ENCODE measurements around the gene NHSL1. TPM values are rescaled to one million over a fixed set of nuclear protein-coding genes. Genes with fewer than 3 reads are reported as not detected.

The NHSL1 gene
- total and polyA plus RNA-seq, 9 of the 15 experiments (the other 6 are each of a cell fraction or from before 2014, with no cell fraction given) = 0.09 to 0.20 TPM; not detected in 7

DNA sequence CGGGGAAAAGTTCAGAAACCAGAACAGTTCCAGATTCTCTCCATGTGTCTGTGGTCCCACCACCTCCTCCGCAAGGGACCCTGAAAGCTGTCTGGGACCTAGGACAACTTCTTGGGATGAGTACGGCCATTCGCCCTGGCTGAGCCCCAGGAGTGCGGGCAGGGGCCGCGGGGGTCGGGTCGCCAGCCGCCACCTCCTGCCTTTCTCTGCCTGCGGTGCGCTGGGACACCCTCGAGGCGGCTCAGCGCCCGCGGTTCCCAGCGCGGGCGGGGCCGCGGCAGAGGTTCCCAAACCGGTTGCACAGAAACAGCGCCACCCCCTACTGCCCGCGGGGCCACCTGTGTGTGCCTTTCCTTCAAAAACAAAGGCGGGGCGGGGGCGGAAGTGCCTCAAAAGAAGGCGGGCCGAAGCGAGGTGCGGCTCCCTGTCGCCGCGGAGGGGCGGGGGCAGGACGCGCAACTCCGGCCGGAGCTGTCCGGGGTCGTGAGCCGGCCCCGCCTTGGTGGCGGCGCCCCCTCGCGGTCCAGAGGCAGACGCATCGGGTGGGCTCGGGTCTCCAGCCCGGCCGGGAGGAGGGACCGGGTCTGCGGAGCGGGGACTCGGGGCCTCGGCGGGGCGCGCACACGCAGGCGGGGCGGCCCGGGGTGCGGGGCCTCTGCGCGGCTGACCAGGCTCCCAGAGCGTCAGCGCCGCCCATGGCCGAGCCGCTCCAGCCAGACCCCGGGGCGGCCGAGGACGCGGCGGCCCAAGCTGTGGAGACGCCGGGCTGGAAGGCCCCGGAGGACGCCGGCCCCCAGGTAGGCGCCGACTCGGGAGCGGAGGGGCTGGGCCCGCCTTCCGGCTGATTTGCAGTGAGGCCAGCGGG, 95.3 kb downstream of the NHSL1 start, which contains the start of gene HEBP2:
Gene HEBP2, plus strand, starts transcription at position 423 of the 865 bp plus-strand sequence. Its CDS starts 273 bp downstream, at position 696.
- H4K20me1 ChIP-seq (replicated peaks; ENCODE audit: control insufficient read depth, insufficient read depth, low read length) = no peaks in the 10 kb centered on the region
- H2AFZ ChIP-seq (ENCODE audit: low read depth, low read length) = peak within 1 kb of the TSS; percentile 99
- peak; percentile 96 to 98 (median 98) for DNase-seq (ENCODE audit: extremely low read depth in 1 of 4, low spot score in 3 of 4)
- H3K27ac ChIP-seq (ENCODE audit: extremely low read depth, low read depth, low read length) = peak within 1 kb of the TSS; percentile 87
- peak within 1 kb of the TSS; percentile 92 for H3K4me2 ChIP-seq (ENCODE audit: insufficient read depth, low read length)
- WGBS (ENCODE audit: insufficient coverage, low coverage, missing lambda C conversion rate) = 1% methylated on average over 82 of the region's 92 CpGs
- H3K27me3 ChIP-seq (ENCODE audit: control insufficient read depth in 2 of 2, insufficient read depth in 2 of 2, low read length in 2 of 2) = no peaks in the 10 kb centered on the region
- H3K4me3 ChIP-seq = peak within 1 kb of the TSS; percentile 58
- no peaks in the 10 kb centered on the region for H3K9me1 ChIP-seq (ENCODE audit: control insufficient read depth, insufficient read depth, low read length)
- intact Hi-C loops (cut with micrococcal nuclease) = loop anchor here (5.0 kb wide), 2 partner anchors 117 to 402 kb away; no protein-coding TSS in a partner anchor
- in situ Hi-C loops (cut with MboI) = no loop called here
- peak within 1 kb of the TSS; percentile 91 to 96 for H3K9ac ChIP-seq (ENCODE audit: insufficient read depth in 1 of 2, low read depth in 2 of 2, low read length in 2 of 2)
- BruUV-seq (replicated peaks) = no TSS peak
- no peaks in the 10 kb centered on the region for H3K9me3 ChIP-seq (replicated peaks; ENCODE audit: control insufficient read depth, insufficient read depth, low read depth, low read length)
- peaks cover 10 to 23% of the 10 kb centered on the region in 2 experiments for H3K4me1 ChIP-seq (replicated peaks in 1 of 2; ENCODE audit: control insufficient read depth in 2 of 2, insufficient read depth in 2 of 2, low read length in 2 of 2)
- ChIA-PET CTCF (ENCODE audit: low intra/inter-chr PET ratio) (interaction anchor here (0.5 to 0.6 kb wide), 2 partner anchors 110 to 114 kb away, joined by 3 read pairs; no protein-coding TSS in a partner anchor), POLR2A (interaction anchor here (0.6 to 1.4 kb wide), 8 partner anchors 11 to 933 kb away, joined by 3 to 8 read pairs (median 3); no protein-coding TSS in a partner anchor)
- peak; percentile 95 for ATAC-seq
- H3K36me3 ChIP-seq (ENCODE audit: control insufficient read depth, insufficient read depth, low read length) = peaks cover 33% of the 10 kb centered on the region
- peaks cover 11% of the 10 kb centered on the region; the same call in 2 of the 3 replicates for H3K79me2 ChIP-seq (ENCODE audit: control insufficient read depth, insufficient read depth, low read length)
- FAIRE-seq = peak; percentile 67
- TF ChIP-seq, protein P1, sequence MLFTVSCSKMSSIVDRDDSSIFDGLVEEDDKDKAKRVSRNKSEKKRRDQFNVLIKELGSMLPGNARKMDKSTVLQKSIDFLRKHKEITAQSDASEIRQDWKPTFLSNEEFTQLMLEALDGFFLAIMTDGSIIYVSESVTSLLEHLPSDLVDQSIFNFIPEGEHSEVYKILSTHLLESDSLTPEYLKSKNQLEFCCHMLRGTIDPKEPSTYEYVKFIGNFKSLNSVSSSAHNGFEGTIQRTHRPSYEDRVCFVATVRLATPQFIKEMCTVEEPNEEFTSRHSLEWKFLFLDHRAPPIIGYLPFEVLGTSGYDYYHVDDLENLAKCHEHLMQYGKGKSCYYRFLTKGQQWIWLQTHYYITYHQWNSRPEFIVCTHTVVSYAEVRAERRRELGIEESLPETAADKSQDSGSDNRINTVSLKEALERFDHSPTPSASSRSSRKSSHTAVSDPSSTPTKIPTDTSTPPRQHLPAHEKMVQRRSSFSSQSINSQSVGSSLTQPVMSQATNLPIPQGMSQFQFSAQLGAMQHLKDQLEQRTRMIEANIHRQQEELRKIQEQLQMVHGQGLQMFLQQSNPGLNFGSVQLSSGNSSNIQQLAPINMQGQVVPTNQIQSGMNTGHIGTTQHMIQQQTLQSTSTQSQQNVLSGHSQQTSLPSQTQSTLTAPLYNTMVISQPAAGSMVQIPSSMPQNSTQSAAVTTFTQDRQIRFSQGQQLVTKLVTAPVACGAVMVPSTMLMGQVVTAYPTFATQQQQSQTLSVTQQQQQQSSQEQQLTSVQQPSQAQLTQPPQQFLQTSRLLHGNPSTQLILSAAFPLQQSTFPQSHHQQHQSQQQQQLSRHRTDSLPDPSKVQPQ (CRISPR knock-in tag; IDR thresholded peaks at IDR 0.05; ENCODE audit: borderline replicate concordance) = no peak
- peak; percentile 62; the same call in 1 of the 2 replicates for TF ChIP-seq POLR2AphosphoS5 (IDR thresholded peaks at IDR 0.05; ENCODE audit: control insufficient read depth, insufficient read depth, low read depth, low read length)
- no peak for TF ChIP-seq ZNF780A (CRISPR knock-in tag; IDR thresholded peaks at IDR 0.05)
- TF ChIP-seq ZFPM2 (CRISPR knock-in tag; IDR thresholded peaks at IDR 0.05) = no peak
- TF ChIP-seq, protein P2, sequence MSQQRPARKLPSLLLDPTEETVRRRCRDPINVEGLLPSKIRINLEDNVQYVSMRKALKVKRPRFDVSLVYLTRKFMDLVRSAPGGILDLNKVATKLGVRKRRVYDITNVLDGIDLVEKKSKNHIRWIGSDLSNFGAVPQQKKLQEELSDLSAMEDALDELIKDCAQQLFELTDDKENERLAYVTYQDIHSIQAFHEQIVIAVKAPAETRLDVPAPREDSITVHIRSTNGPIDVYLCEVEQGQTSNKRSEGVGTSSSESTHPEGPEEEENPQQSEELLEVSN (IDR thresholded peaks at IDR 0.05; ENCODE audit: borderline replicate concordance in 1 of 2, extremely low read depth in 1 of 2, insufficient read depth in 1 of 2, insufficient read length in 1 of 2, low read depth in 1 of 2, low read length in 1 of 2, poor library complexity in 1 of 2, severe bottlenecking in 1 of 2) = peak; percentile 70 to 89
- TF ChIP-seq MBD2 (IDR thresholded peaks at IDR 0.05; ENCODE audit: borderline replicate concordance, low read depth) = 0 out of 2 replicates have a peak, but pooled peaks have one; percentile 7
- TF ChIP-seq ZNF76 (CRISPR knock-in tag; IDR thresholded peaks at IDR 0.05; ENCODE audit: borderline replicate concordance) = no peak
- TF ChIP-seq BHLHE40 (IDR thresholded peaks at IDR 0.05; ENCODE audit: low read length) = peak; percentile 18; the same call in 1 of the 2 replicates
- no peak for TF ChIP-seq KLF6 (CRISPR knock-in tag; IDR thresholded peaks at IDR 0.05; ENCODE audit: borderline replicate concordance)
- TF ChIP-seq ZBTB1 (CRISPR knock-in tag; IDR thresholded peaks at IDR 0.05; ENCODE audit: borderline replicate concordance, low read depth) = peak; percentile 65; the same call in 1 of the 2 replicates
- peak in 1 of 2 experiments; percentile 70; a peak in 1 of 4 replicates for TF ChIP-seq RCOR1 (IDR thresholded peaks at IDR 0.05; ENCODE audit: borderline replicate concordance in 1 of 2, low read depth in 2 of 2, low read length in 2 of 2)
- no peak for TF ChIP-seq CHD2 (IDR thresholded peaks at IDR 0.05; ENCODE audit: low read depth, low read length)
- TF ChIP-seq FIP1L1 (IDR thresholded peaks at IDR 0.05; ENCODE audit: low read depth, low read length, poor library complexity, severe bottlenecking) = peak; percentile 76
- 0 out of 2 replicates have a peak, but pooled peaks have one; percentile 33 for TF ChIP-seq MXI1 (IDR thresholded peaks at IDR 0.05; ENCODE audit: low read depth, low read length)
- peak; percentile 70; the same call in 1 of the 2 replicates for TF ChIP-seq ZNF224 (CRISPR knock-in tag; IDR thresholded peaks at IDR 0.05)
- peak; percentile 58; the same call in 1 of the 2 replicates for TF ChIP-seq GTF2E2 (tag; IDR thresholded peaks at IDR 0.05)

All from K562 (cell line).